ENCODE measurements around the gene BMF. TPM values are rescaled to one million over a fixed set of nuclear protein-coding genes. Genes with fewer than 3 reads are reported as not detected.

BMF gene
- total RNA-seq, 1 donor from 2014 or later: 18.4 TPM

DNA sequence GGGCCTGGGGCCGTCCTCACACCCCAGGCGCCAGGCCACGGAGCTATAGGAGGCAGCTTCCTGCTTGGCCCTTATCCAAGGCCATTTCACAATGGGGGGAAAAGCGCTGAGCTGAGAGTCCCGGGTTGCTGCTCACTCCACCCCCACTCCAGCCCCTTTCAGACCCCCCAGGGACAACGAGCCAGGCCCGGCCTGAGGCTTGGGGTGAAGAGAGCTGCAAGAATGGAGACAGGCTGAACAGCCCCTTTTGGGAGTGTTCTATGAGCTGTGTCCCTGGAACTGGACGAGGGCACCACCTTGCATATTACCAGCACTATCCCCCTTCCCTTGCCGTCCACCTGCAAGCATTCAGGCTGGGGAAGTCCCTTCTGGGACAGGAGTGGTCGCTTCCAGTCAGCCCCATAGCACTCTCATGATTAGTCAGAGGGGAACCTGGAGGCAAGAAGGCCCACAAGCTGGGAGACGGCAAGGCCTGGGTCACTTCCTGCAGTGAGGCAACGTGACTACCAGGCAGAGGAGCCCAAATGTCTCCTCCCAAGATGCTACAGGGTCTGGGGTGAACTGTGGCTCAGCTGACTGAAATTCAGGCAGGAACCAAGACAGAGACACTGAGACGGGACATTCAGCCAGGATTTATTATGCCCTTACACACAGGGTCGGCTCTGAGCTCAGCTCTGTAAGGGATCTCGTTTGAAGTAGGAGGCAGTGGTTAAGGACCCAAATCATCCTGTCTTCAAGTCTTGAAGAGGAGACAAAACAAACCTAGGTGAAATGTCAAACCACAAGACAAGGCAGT lies 61.1 kb downstream of the BMF start:
- DNase-seq: peak; percentile 87

DNA sequence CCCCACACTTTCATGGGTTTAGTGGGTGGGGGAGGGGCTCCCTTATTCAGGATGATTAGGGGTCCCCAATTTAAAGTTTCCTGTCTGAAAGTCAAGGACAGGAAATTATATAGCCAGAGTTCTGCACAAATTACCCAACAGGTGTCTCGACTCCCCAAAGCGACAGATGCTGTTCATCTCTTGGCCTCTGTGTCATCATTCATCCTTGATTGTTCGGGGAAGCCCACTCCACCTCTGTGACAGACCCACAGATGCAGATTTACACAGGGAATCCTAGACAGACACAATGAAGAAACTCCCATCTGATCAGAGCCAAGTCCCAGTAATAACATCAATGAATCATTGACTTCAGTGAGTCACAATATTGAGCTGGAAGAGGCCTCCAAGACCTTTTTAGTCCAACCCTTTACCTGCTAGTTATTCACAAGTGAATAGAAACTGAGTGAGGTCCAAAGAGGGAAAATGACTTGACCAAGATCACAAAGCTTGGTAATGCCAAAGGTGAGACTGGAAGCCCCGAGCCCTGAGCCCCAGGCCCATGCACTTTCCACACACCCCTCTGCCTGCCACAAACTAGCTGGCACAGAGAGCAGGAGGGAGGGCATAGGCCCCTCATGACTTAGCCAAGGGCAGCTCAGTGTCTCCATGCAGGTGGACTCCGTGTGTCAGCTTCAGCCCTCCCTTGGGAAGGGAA lies 61.8 kb downstream of the BMF start:
- DNase-seq: peak; percentile 84

DNA sequence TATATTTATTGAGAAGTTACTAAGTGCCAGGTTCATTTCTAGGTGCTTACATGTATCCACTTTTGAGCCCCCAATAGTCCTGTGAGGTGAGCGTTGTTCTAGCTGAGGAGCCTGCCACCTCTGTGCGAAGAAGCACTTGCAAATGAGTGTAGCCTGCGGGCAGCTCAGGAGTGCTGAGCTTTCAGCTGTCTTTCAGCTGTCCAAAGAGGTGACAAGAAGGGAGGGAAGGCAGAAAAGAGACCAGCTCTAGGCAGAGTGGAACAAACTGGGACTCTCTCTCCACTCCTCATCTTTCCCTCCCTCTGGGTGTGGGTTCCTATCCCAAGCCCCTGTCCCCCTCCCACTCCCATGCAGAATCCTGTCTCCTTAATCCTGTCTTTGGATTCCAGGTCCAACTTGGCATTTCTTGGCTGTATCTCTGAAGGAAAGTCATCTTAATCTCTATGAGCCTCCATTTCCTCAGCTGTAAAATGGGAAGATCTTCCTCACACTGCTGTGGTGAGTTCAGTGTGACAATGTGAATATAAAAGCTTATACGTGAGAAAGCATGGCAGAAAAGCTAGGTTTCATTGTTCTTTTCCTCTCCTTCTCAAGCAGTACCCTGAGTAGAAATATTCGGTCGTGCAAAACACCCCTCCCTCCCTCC lies 63.0 kb downstream of the BMF start:
- no peak for DNase-seq

DNA sequence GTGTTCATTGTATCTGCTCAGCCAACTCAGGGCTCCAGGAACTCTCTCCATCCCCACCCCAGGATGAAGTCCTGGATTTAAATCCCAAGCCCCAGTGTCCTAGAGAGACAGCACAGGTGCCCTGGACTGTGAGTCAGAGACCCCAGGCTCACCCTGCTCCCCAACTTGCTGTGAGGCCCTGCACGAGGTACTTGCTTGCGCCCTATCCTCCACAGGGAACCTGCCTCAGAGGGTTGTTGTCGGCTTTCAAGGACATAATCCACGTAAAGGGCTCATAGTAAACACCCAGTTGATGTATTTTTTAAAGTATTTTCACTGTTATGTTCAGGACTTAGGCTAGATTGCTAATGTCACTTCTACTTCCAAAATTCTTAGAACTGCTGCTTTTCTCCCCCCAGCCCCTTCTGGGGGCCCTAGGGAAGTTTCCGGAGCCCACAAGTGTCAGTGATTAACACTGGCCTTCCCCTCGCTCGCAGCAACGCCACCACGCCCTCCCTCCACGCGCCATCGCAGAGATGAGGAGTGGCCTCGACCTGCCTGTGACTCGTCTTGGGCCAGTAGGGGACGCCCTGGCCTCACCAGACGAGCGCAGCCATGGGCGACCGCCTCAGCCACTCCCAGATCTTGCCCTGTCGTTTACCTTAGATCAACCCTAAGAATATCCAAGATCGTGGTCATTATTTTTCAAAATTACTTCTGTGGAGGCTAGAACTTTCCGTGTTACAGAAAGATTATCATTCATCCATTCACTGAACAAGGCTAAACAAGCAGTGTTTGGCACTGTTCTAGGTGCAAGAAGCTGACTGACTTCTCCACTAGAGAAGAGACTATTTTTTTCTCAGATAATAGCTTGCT lies 63.7 kb downstream of the BMF start:
- peak; percentile 93 for DNase-seq

DNA sequence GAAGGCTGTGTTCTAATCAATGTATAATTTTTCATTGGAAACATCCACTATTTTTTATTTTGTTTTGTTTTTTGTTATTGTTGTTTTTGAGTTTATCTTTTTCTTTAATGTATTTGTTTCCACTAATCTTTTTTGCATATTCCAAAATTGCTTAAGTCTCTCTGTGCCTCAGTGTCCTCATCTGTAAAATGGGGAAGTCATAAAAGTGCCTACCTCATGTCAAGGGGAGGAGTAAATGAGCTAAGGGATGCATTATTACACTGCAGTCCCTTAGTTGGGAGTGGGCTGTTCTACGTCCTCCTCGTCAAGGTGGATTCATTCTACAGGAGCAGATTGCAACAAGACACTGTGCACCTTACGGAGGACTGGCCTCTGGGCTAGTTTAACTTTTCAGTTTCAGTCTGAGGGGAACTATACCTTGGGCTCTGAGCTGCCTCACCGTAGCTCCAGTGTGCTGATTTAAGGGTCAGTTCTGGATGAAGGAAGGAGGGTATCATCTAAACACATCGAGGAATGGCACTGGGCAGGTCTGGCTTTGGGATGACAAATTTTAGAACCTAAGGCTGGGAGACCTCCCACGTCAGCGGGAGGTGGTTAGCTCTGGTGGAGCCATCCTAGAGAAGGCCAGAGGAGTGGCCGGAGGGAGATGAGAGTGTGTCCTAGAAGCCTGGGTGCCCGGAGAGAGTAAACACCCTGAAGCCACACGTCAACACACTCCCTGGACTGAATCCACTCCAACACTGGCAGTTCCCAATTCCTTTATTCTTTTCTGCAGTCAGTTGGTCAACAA lies 64.6 kb downstream of the BMF start:
- no peak for DNase-seq

DNA sequence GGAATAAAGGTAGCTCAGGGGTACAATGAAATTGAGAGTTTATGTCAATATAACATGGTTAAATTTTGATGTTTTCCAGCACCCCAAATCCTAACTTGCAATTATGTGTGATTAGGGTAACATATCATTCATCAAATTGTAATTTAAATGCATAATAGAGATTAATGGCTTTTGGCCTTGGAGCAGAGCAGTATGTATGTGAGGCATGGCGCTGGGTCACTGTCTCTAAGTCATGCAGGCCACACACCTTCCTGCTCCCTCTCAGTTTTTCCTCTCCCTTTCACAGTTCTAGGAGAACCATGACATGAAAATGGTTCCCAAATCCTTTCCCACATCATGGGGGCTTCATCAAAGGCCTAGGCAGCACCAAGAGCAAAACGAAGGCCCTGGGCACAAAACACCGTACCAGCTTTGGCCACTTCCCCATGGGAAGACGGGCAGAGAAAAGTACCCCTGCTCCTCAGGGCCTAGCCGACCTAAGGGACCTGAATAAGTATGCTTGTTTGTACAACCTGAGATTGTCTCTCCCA lies 65.8 kb downstream of the BMF start:
- DNase-seq: no peak

DNA sequence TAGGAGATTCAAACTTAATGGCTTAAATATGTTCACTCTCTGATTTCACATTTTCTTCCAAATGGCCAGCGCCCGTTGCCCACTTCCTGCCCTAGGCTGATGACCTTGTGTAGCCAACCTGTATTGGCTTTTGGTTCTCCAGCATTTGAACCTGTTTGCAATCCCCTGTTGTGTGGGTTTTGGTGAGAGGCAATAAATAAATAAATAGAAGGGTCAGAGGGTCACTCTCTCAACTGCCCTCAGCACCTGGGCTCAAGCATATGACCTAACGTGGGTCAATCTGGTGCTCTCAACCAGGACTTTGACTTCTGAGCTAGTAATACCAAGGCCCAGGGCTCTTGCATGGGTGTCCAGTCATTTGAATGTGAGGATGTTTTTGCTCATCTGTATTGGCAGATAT lies 67.9 kb downstream of the BMF start:
- DNase-seq: no peak

DNA sequence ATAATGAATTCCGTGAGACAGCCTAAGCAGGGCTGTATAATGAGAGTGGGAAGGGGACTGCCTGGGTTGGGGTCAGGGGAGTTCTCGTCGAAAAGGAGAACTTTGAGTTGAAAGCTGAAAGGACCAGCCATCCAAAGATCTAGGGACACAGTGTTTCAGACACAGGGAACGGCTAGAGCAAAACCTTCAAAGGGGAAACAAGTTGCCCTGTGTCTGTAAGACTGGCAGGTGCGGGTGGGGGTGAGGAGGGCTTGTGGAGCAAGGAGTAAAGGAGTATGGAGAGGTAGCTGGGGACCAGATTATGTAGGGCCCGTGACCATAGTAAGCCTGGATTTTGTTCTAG lies 68.4 kb downstream of the BMF start:
- no peak for DNase-seq

DNA sequence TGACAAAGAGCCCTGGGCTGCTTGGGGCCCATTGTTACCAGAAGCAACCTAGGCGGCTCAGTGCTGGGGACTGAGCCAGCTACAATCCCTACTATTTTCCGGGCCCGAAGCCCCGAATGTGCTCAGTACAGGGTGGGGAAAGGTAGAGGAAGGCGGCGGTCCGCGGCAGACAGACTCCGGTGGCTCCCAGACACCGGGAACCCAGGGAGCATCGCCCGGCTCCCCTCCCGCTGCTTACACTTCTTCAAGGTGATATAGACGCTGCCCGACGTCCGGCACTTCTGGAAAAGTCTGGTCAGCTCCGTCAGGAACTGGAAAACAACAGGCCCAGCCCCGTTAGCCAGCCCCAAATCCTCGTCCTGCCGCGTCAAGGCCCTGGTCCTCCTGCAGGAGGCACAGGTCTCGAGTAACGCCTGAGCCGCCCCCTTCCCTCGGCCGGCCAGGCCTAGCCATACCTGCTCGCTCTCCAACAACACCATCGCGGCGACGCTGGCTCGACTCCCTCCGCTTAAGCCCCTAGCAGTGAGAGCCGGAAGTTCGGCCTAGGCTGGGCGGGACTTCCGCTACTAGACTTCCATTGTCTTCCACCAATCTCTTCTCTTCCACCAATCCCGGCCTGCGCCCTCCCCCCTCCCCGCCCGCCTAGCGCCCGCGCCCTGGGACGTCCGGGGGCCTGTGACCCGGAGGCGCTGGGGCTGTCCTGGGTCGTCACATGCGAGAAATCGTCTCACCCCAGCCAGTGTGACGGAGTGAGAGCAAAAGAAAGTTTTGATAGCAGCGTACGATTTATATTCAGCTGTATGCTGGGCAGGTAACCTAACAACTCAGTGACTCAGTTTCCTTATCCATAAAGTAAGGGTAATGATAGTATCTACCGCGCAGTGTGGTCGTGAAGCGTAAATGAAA lies 69.8 kb downstream of the BMF start, which contains the start of gene SRP14:
Gene SRP14, minus strand, starts transcription at position 544 of the 906 bp plus-strand sequence. Its CDS starts 65 bp downstream, at position 479.
- DNase-seq: peak; percentile 96

DNA sequence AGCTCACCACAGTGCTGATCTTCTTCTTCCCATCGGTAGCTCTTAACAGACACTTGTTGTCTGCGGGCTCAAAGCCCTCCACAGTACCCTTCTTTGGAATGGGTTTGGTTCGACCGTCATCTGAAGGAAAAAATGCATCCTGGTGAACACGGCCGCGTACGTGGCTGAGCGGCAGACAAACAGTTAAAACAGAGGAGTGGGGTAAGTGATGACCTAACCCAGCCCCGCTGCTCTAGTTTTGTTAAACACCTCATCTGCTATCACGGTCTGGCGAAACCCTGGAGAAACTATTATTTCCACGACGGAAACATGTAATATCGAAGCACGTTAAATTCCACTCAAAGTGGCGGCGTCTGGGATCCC lies 70.4 kb downstream of the BMF start:
- DNase-seq: peak; percentile 62

Other genes with a start within 250 kb of the BMF start
- 12.6 and 14.0 TPM in 2 replicates for gene GPR176, start 188.6 kb downstream of the BMF start, total RNA-seq
- 49.9 and 56.8 TPM in 2 replicates for gene EIF2AK4, start 174.8 kb downstream of the BMF start, total RNA-seq
- 236 and 391 TPM in 2 replicates for gene SRP14, start 69.7 kb downstream of the BMF start, total RNA-seq
- 12.8 and 39.7 TPM in 2 replicates for gene BUB1B, start 52.2 kb upstream of the BMF start, total RNA-seq
- not detected in 2 replicates for gene PAK6, start 130.2 kb upstream of the BMF start, total RNA-seq
- gene ANKRD63, start 174.2 kb upstream of the BMF start, total RNA-seq: not detected in 2 replicates
- under 0.01 and 0.05 TPM in 2 replicates for gene PLCB2, start 199.1 kb upstream of the BMF start, total RNA-seq
- gene INAFM2, start 214.8 kb upstream of the BMF start, total RNA-seq: 14.9 and 20.3 TPM in 2 replicates
- gene CCDC9B, start 232.1 kb upstream of the BMF start, total RNA-seq: 10.0 and 21.9 TPM in 2 replicates
- not detected in 2 replicates for gene PHGR1, start 242.2 kb upstream of the BMF start, total RNA-seq
- gene DISP2, start 249.3 kb upstream of the BMF start, total RNA-seq: 0.09 and 0.17 TPM in 2 replicates

Measured in dermis blood vessel endothelial cell (primary cell).